MM.1S (cell line): ENCODE measurements around the gene SMARCD3.

ENCODE experiments used
- DNase-seq: peaks from one replicate; pipeline ENCODE4 v3.0.0-alpha.2; 2015
- H2AFZ ChIP-seq: fragments of 300-600 bp; sonication (generic); 2 replicates; pipeline ENCODE4 v1.6.0; 2016; ENCODE audit warnings: antibody characterized with exemption, low read length
- H3F3A ChIP-seq: fragments of 300-600 bp; sonication (generic); 2 replicates; pipeline ENCODE4 v1.6.1; 2016; ENCODE audit warnings: mild to moderate bottlenecking, antibody characterized with exemption, low read length, moderate library complexity, mixed read lengths; ENCODE audit not compliant: insufficient read depth
- H3K27ac ChIP-seq: fragments of 300-600 bp; sonication (generic); 2 replicates; pipeline ENCODE4 v1.5.1; 2016; ENCODE audit warnings: mild to moderate bottlenecking, low read length
- H3K27me3 ChIP-seq: fragments of 300-600 bp; sonication (generic); replicated peaks from 2 replicates; pipeline ENCODE4 v1.6.0; 2016; ENCODE audit warnings: low read length; ENCODE audit not compliant: insufficient read depth
- H3K36me3 ChIP-seq: fragments of 300-600 bp; sonication (generic); replicated peaks from 2 replicates; pipeline ENCODE4 v1.6.1; 2016; ENCODE audit warnings: mild to moderate bottlenecking, low read length, mixed read lengths; ENCODE audit not compliant: insufficient read depth
- H3K4me1 ChIP-seq: fragments of 300-600 bp; sonication (generic); 2 replicates; pipeline ENCODE4 v1.6.1; 2016; ENCODE audit warnings: low read length, mixed read lengths
- H3K4me2 ChIP-seq: fragments of 300-600 bp; sonication (generic); 2 replicates; pipeline ENCODE4 v1.6.0; 2016; ENCODE audit warnings: low read depth, low read length
- H3K4me3 ChIP-seq: fragments of 300-600 bp; sonication (generic); 2 replicates; pipeline ENCODE4 v1.5.1; 2016; ENCODE audit warnings: low read length, mixed read lengths
- H3K79me2 ChIP-seq: fragments of 300-600 bp; sonication (generic); 2 replicates; pipeline ENCODE4 v1.6.1; 2016; ENCODE audit warnings: mixed run types, low read length, mixed read lengths
- H3K9ac ChIP-seq: fragments of 300-600 bp; sonication (generic); 2 replicates; pipeline ENCODE4 v1.6.1; 2016; ENCODE audit warnings: low read length, mixed read lengths
- H3K9me2 ChIP-seq: fragments of 300-600 bp; sonication (generic); replicated peaks from 2 replicates; pipeline ENCODE4 v1.6.1; 2016; ENCODE audit warnings: mild to moderate bottlenecking, low read length, mixed read lengths; ENCODE audit not compliant: insufficient read depth
- H3K9me3 ChIP-seq: fragments of 300-600 bp; sonication (generic); replicated peaks from 2 replicates; pipeline ENCODE4 v1.6.1; 2016; ENCODE audit warnings: mild to moderate bottlenecking, low read length, mixed read lengths; ENCODE audit not compliant: insufficient read depth
- H4K20me1 ChIP-seq: fragments of 300-600 bp; sonication (generic); 2 replicates; pipeline ENCODE4 v1.6.1; 2016; ENCODE audit warnings: mild to moderate bottlenecking, low read length, moderate library complexity, mixed read lengths; ENCODE audit not compliant: insufficient read depth
- CTCF ChIP-seq: fragments of 300-600 bp; sonication (generic); IDR thresholded peaks from 2 replicates; pipeline ENCODE4 v1.5.1; 2016; ENCODE audit warnings: antibody characterized with exemption, low read length, mixed read lengths
- EZH2 ChIP-seq: fragments of 300-600 bp; sonication (generic); optimal IDR thresholded peaks from 2 replicates; pipeline ENCODE3; 2017; ENCODE audit warnings: low read depth, mild to moderate bottlenecking, antibody characterized with exemption, low read length, mixed read lengths
- EZH2phosphoT487 ChIP-seq: fragments of 300-600 bp; sonication (generic); IDR thresholded peaks from 2 replicates; pipeline ENCODE4 v1.6.1; 2018; ENCODE audit warnings: antibody characterized with exemption, low read length

The SMARCD3 gene

GRCh38 chr7:151226560-151226874 is 22.0 kb downstream of the SMARCD3 start:
- Histone ChIP-seq H3K4me2 (peak overlapping the region; percentile 95), H3K9ac (peak overlapping the region; percentile 62), H3F3A (no peaks in the 10 kb centered on the region), H3K4me1 (peaks cover 16% of the 10 kb centered on the region), H3K36me3 (peaks cover 9% of the 10 kb centered on the region; the same call in 1 of the 2 replicates), H3K9me3 (no peaks in the 10 kb centered on the region), H4K20me1 (no peaks in the 10 kb centered on the region), H3K4me3 (peak overlapping the region; percentile 89), H2AFZ (peak overlapping the region; percentile 84), H3K27me3 (no peaks in the 10 kb centered on the region), H3K27ac (no peak overlapping the region), H3K9me2 (no peaks in the 10 kb centered on the region), H3K79me2 (peaks cover 26% of the 10 kb centered on the region)
- DNase-seq = no peak
- TF ChIP-seq EZH2phosphoT487 (no peak), EZH2 (no peak), CTCF (no peak)

GRCh38 chr7:151225948-151226510 is 22.5 kb downstream of the SMARCD3 start:
- Histone ChIP-seq H3K9ac (peak overlapping the region; percentile 62), H3K4me1 (peaks cover 12% of the 10 kb centered on the region), H3F3A (no peaks in the 10 kb centered on the region), H4K20me1 (no peaks in the 10 kb centered on the region), H3K4me3 (peak overlapping the region; percentile 89), H3K4me2 (peak overlapping the region; percentile 95), H3K9me2 (no peaks in the 10 kb centered on the region), H3K36me3 (peaks cover 9% of the 10 kb centered on the region; the same call in 1 of the 2 replicates), H3K9me3 (no peaks in the 10 kb centered on the region), H3K27ac (no peak overlapping the region), H3K79me2 (peaks cover 26% of the 10 kb centered on the region), H2AFZ (peak overlapping the region; percentile 84; the same call in 1 of the 2 replicates), H3K27me3 (no peaks in the 10 kb centered on the region)
- no peak for TF ChIP-seq CTCF
- TF ChIP-seq EZH2phosphoT487 = no peak
- TF ChIP-seq EZH2 = no peak
- DNase-seq = no peak

GRCh38 chr7:151223728-151224127 is 24.8 kb downstream of the SMARCD3 start:
- Histone ChIP-seq H3K27me3 (no peaks in the 10 kb centered on the region), H3K9me2 (no peaks in the 10 kb centered on the region), H4K20me1 (no peaks in the 10 kb centered on the region), H3K4me3 (no peak overlapping the region), H3K9me3 (no peaks in the 10 kb centered on the region), H3K27ac (no peak overlapping the region), H3F3A (no peaks in the 10 kb centered on the region), H3K9ac (no peak overlapping the region), H3K4me2 (no peak overlapping the region), H3K36me3 (peaks cover 15% of the 10 kb centered on the region; the same call in 1 of the 2 replicates), H2AFZ (no peak overlapping the region), H3K4me1 (peaks cover 12% of the 10 kb centered on the region), H3K79me2 (peaks cover 26% of the 10 kb centered on the region)
- DNase-seq = no peak
- TF ChIP-seq EZH2 = no peak
- no peak for TF ChIP-seq EZH2phosphoT487
- TF ChIP-seq CTCF = no peak
